Measurements from ENCODE around the gene RAC2. TPM values are rescaled to one million over a fixed set of nuclear protein-coding genes. Genes with fewer than 3 reads are reported as not detected.

The RAC2 gene
- total RNA-seq, 1 experiment from 2014 or later = 50.5 TPM

GRCh38 chr22:37292641-37293040 is 48.6 kb upstream of the RAC2 start:
- H4K20me1 ChIP-seq (ENCODE audit: low read length) = no peaks in the 10 kb centered on the region
- no peak overlapping the region for H3K27ac ChIP-seq (ENCODE audit: low read length)
- ATAC-seq (no peak), DNase-seq (no peak)
- no peaks in the 10 kb centered on the region for H3F3A ChIP-seq (ENCODE audit: low read length, unreplicated experiment)
- H3K4me1 ChIP-seq (ENCODE audit: insufficient read depth, low read length) = peaks cover 24% of the 10 kb centered on the region
- H3K79me2 ChIP-seq (ENCODE audit: low read length) = no peaks in the 10 kb centered on the region
- H3K36me3 ChIP-seq (ENCODE audit: low read depth, low read length) = no peaks in the 10 kb centered on the region
- ChIA-PET POLR2A (ENCODE audit: unreplicated experiment) (no interaction called here), CTCF (no interaction called here)
- H3K4me3 ChIP-seq (ENCODE audit: low read length) = no peak overlapping the region
- intact Hi-C loops (cut with micrococcal nuclease) = no loop called here
- H3K27me3 ChIP-seq (ENCODE audit: low read length) = no peaks in the 10 kb centered on the region
- no peaks in the 10 kb centered on the region for H3K9me2 ChIP-seq (replicated peaks; ENCODE audit: low read length)
- no TSS peak for BruUV-seq (replicated peaks)
- TF ChIP-seq EZH2 (IDR thresholded peaks at IDR 0.05; ENCODE audit: low read length, unreplicated experiment) (no peak), CTCF (conservative IDR thresholded peaks at IDR 0.05; ENCODE audit: low read depth, low read length) (no peak), EZH2phosphoT487 (IDR thresholded peaks at IDR 0.05; ENCODE audit: borderline replicate concordance, low read length) (no peak)
- no peak overlapping the region for H3K4me2 ChIP-seq (ENCODE audit: low read length)
- no peak overlapping the region for H3K9ac ChIP-seq (ENCODE audit: low read length)
- no peaks in the 10 kb centered on the region for H3K9me3 ChIP-seq (ENCODE audit: low read length)
- no peak overlapping the region for H2AFZ ChIP-seq (ENCODE audit: low read length)

- no TSS peak for BruUV-seq (replicated peaks)
- no peaks in the 10 kb centered on the region for H3K27me3 ChIP-seq (ENCODE audit: low read length)
- H2AFZ ChIP-seq (ENCODE audit: low read length) = no peak overlapping the region
- ATAC-seq (no peak), DNase-seq (no peak)
- no peaks in the 10 kb centered on the region for H3K9me2 ChIP-seq (replicated peaks; ENCODE audit: low read length)
- peaks cover 28% of the 10 kb centered on the region for H3K4me1 ChIP-seq (ENCODE audit: insufficient read depth, low read length)
- no peaks in the 10 kb centered on the region for H3K36me3 ChIP-seq (ENCODE audit: low read depth, low read length)
- no peak for TF ChIP-seq CTCF (conservative IDR thresholded peaks at IDR 0.05; ENCODE audit: low read depth, low read length)
- no peak for TF ChIP-seq EZH2phosphoT487 (IDR thresholded peaks at IDR 0.05; ENCODE audit: borderline replicate concordance, low read length)
- no peak for TF ChIP-seq EZH2 (IDR thresholded peaks at IDR 0.05; ENCODE audit: low read length, unreplicated experiment)
- no peak overlapping the region for H3K4me2 ChIP-seq (ENCODE audit: low read length)
- no peaks in the 10 kb centered on the region for H4K20me1 ChIP-seq (ENCODE audit: low read length)
- H3K27ac ChIP-seq (ENCODE audit: low read length) = no peak overlapping the region
- intact Hi-C loops (cut with micrococcal nuclease) = no loop called here
- no peaks in the 10 kb centered on the region for H3K79me2 ChIP-seq (ENCODE audit: low read length)
- no peaks in the 10 kb centered on the region for H3K9me3 ChIP-seq (ENCODE audit: low read length)
- H3K9ac ChIP-seq (ENCODE audit: low read length) = no peak overlapping the region
- no peaks in the 10 kb centered on the region for H3F3A ChIP-seq (ENCODE audit: low read length, unreplicated experiment)
- CTCF ChIA-PET = no interaction called here
- POLR2A ChIA-PET (ENCODE audit: unreplicated experiment) = no interaction called here
- no peak overlapping the region for H3K4me3 ChIP-seq (ENCODE audit: low read length)
Measured at GRCh38 chr22:37291559-37292298, 47.7 kb upstream of the RAC2 start.

GRCh38 chr22:37290737-37291136 is 46.7 kb upstream of the RAC2 start:
- intact Hi-C loops (cut with micrococcal nuclease) = no loop called here
- Histone ChIP-seq H3F3A (ENCODE audit: low read length, unreplicated experiment) (no peaks in the 10 kb centered on the region), H3K4me1 (ENCODE audit: insufficient read depth, low read length) (peaks cover 27% of the 10 kb centered on the region), H2AFZ (ENCODE audit: low read length) (no peak overlapping the region), H3K27ac (ENCODE audit: low read length) (no peak overlapping the region), H4K20me1 (ENCODE audit: low read length) (no peaks in the 10 kb centered on the region), H3K4me2 (ENCODE audit: low read length) (no peak overlapping the region), H3K79me2 (ENCODE audit: low read length) (no peaks in the 10 kb centered on the region), H3K36me3 (ENCODE audit: low read depth, low read length) (no peaks in the 10 kb centered on the region), H3K9ac (ENCODE audit: low read length) (no peak overlapping the region), H3K9me3 (ENCODE audit: low read length) (no peaks in the 10 kb centered on the region), H3K27me3 (ENCODE audit: low read length) (no peaks in the 10 kb centered on the region), H3K4me3 (ENCODE audit: low read length) (no peak overlapping the region), H3K9me2 (replicated peaks; ENCODE audit: low read length) (no peaks in the 10 kb centered on the region)
- ATAC-seq = peak; percentile 84
- no TSS peak for BruUV-seq (replicated peaks)
- POLR2A ChIA-PET (ENCODE audit: unreplicated experiment) = no interaction called here
- CTCF ChIA-PET = no interaction called here
- DNase-seq = peak; percentile 48
- no peak for TF ChIP-seq CTCF (conservative IDR thresholded peaks at IDR 0.05; ENCODE audit: low read depth, low read length)
- no peak for TF ChIP-seq EZH2phosphoT487 (IDR thresholded peaks at IDR 0.05; ENCODE audit: borderline replicate concordance, low read length)
- no peak for TF ChIP-seq EZH2 (IDR thresholded peaks at IDR 0.05; ENCODE audit: low read length, unreplicated experiment)
